ENCODE data around the gene ABCB11.

ABCB11 gene

GRCh38 chr2:168961450-168962229 lies 69.5 kb downstream of the ABCB11 start:
- peak; percentile 63 for ATAC-seq (ENCODE audit: low read depth)
- TF ChIP-seq, protein P1, sequence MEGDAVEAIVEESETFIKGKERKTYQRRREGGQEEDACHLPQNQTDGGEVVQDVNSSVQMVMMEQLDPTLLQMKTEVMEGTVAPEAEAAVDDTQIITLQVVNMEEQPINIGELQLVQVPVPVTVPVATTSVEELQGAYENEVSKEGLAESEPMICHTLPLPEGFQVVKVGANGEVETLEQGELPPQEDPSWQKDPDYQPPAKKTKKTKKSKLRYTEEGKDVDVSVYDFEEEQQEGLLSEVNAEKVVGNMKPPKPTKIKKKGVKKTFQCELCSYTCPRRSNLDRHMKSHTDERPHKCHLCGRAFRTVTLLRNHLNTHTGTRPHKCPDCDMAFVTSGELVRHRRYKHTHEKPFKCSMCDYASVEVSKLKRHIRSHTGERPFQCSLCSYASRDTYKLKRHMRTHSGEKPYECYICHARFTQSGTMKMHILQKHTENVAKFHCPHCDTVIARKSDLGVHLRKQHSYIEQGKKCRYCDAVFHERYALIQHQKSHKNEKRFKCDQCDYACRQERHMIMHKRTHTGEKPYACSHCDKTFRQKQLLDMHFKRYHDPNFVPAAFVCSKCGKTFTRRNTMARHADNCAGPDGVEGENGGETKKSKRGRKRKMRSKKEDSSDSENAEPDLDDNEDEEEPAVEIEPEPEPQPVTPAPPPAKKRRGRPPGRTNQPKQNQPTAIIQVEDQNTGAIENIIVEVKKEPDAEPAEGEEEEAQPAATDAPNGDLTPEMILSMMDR (IDR thresholded peaks at IDR 0.05; ENCODE audit: poor library complexity, severe bottlenecking): peak; percentile 94
- H3K4me1 ChIP-seq (ENCODE audit: insufficient read depth, poor library complexity, severe bottlenecking): peaks cover 3% of the 10 kb centered on the region
- no peak for DNase-seq (ENCODE audit: low spot score)
- H3K4me3 ChIP-seq (ENCODE audit: severe bottlenecking): no peak overlapping the region
- H3K27me3 ChIP-seq (ENCODE audit: insufficient read depth, poor library complexity, severe bottlenecking): no peaks in the 10 kb centered on the region
- no peaks in the 10 kb centered on the region for H3K9me3 ChIP-seq (ENCODE audit: severe bottlenecking)
- H3K36me3 ChIP-seq (ENCODE audit: low read depth): no peaks in the 10 kb centered on the region
- no peak overlapping the region for H3K27ac ChIP-seq (ENCODE audit: poor library complexity, severe bottlenecking)

DNA sequence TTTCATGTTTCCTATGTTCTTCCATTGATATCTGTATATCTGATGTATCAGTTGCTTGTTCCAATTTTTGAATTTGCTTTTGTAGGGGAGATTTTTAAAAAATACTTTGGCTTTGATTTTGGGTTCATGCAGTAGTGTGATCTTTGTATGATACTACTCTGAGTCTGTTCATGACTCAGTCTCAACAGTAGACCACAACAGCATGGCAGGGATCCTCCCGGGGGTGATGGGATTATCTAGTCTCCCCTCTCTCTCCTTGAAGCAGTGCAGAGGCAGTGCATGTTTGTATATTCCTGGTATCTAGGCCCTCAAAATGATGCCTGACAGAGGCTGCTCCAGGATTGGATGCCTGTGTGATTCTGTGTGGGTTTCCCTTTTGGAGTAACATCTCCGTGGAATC lies 74.7 kb downstream of the ABCB11 start:
- H3K27ac ChIP-seq (ENCODE audit: poor library complexity, severe bottlenecking): no peak overlapping the region
- H3K4me1 ChIP-seq (ENCODE audit: insufficient read depth, poor library complexity, severe bottlenecking): no peaks in the 10 kb centered on the region
- no peak for DNase-seq (ENCODE audit: low spot score)
- no peak overlapping the region for H3K4me3 ChIP-seq (ENCODE audit: severe bottlenecking)
- TF ChIP-seq, protein P1 (IDR thresholded peaks at IDR 0.05; ENCODE audit: poor library complexity, severe bottlenecking): no peak
- H3K27me3 ChIP-seq (ENCODE audit: insufficient read depth, poor library complexity, severe bottlenecking): no peaks in the 10 kb centered on the region
- peaks cover 4% of the 10 kb centered on the region for H3K9me3 ChIP-seq (ENCODE audit: severe bottlenecking)
- ATAC-seq (ENCODE audit: low read depth): no peak
- H3K36me3 ChIP-seq (ENCODE audit: low read depth): no peaks in the 10 kb centered on the region

DNA sequence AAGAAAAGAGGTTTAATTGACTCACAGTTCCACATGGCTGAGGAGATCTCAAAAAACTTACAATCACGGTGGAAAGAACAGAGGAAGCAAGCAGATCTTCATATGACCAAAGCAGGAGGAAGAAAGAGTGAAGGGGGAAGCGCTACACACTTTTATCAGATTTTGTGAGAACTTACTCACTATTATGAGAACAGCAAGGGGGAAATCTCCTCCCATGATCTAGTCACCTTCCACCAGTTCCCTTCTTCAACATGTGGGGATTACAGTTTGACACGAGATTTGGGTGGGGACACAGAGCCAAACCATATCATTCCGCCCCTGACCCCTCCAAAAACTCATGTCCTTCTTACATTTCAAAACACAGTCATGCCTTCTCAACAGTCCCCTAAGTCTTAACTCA lies 75.8 kb downstream of the ABCB11 start:
- ATAC-seq (ENCODE audit: low read depth) (no peak), DNase-seq (ENCODE audit: low spot score) (no peak)
- TF ChIP-seq, protein P1 (IDR thresholded peaks at IDR 0.05; ENCODE audit: poor library complexity, severe bottlenecking): no peak
- Histone ChIP-seq H3K27me3 (ENCODE audit: insufficient read depth, poor library complexity, severe bottlenecking) (no peaks in the 10 kb centered on the region), H3K27ac (ENCODE audit: poor library complexity, severe bottlenecking) (no peak overlapping the region), H3K9me3 (ENCODE audit: severe bottlenecking) (peaks cover 4% of the 10 kb centered on the region), H3K4me1 (ENCODE audit: insufficient read depth, poor library complexity, severe bottlenecking) (no peaks in the 10 kb centered on the region), H3K4me3 (ENCODE audit: severe bottlenecking) (no peak overlapping the region), H3K36me3 (ENCODE audit: low read depth) (no peaks in the 10 kb centered on the region)

DNA sequence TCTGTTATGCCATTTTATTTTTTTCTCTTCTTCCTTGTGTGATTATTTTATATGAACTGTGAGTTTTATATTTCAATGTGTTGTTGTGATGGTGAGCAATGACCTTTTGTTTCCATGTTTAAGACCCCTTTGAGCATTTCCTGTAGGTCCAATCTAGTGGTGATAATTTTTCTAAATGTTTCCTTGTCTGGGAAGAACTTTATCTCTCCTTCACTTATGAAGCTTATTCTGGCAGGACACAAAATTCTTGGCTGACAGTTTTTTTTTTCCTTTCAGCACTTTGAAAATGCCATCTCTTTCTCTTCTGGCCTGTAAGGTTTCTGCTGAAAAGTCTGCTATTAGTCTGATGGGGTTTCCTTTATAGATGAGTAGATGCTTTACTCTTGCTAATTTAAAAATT lies 76.9 kb downstream of the ABCB11 start:
- ATAC-seq (ENCODE audit: low read depth) (no peak), DNase-seq (ENCODE audit: low spot score) (no peak)
- Histone ChIP-seq H3K27ac (ENCODE audit: poor library complexity, severe bottlenecking) (no peak overlapping the region), H3K9me3 (ENCODE audit: severe bottlenecking) (peaks cover 4% of the 10 kb centered on the region), H3K4me1 (ENCODE audit: insufficient read depth, poor library complexity, severe bottlenecking) (no peaks in the 10 kb centered on the region), H3K27me3 (ENCODE audit: insufficient read depth, poor library complexity, severe bottlenecking) (no peaks in the 10 kb centered on the region), H3K36me3 (ENCODE audit: low read depth) (no peaks in the 10 kb centered on the region), H3K4me3 (ENCODE audit: severe bottlenecking) (no peak overlapping the region)
- TF ChIP-seq, protein P1 (IDR thresholded peaks at IDR 0.05; ENCODE audit: poor library complexity, severe bottlenecking): no peak

DNA sequence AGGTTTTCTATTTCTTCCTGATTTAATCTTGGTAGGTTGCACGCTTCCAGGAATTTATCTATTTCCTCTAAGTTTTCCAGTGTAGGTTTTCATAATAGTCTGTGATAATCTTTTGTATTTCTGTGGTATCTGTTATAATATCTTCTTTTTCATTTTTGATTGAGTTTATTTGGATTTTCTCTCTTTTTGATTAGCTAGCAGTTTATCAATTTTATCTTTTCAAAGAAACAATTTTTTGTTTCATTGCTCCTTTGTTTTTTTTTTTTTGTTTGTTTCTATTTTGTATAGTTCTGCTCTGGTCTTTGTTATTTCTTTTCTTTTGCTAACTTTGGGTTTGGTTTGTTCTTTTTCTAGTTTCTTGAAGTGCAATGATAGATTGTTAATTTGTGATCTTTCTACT lies 78.7 kb downstream of the ABCB11 start:
- Histone ChIP-seq H3K27me3 (ENCODE audit: insufficient read depth, poor library complexity, severe bottlenecking) (no peaks in the 10 kb centered on the region), H3K4me3 (ENCODE audit: severe bottlenecking) (no peak overlapping the region), H3K4me1 (ENCODE audit: insufficient read depth, poor library complexity, severe bottlenecking) (no peaks in the 10 kb centered on the region), H3K36me3 (ENCODE audit: low read depth) (no peaks in the 10 kb centered on the region), H3K9me3 (ENCODE audit: severe bottlenecking) (peaks cover 4% of the 10 kb centered on the region), H3K27ac (ENCODE audit: poor library complexity, severe bottlenecking) (no peak overlapping the region)
- ATAC-seq (ENCODE audit: low read depth) (no peak), DNase-seq (ENCODE audit: low spot score) (no peak)
- TF ChIP-seq, protein P1 (IDR thresholded peaks at IDR 0.05; ENCODE audit: poor library complexity, severe bottlenecking): no peak

All from RWPE2 (cell line).